Central memory CD8-positive, alpha-beta T cell (primary cell): ENCODE data around the gene LDB2.

Experiments used
- ATAC-seq: fragments of 150-1000 bp; cut with Tn5 transposase; replicated peaks from 2 replicates; pipeline ENCODE4 v1.10.0; 2022; ENCODE audit warnings: mild to moderate bottlenecking, moderate FRiP score, moderate number of reproducible peaks; ENCODE audit not compliant: poor library complexity, severe bottlenecking; ENCODE audit errors: extremely low read depth
- DNase-seq, 2 donors: peaks; one replicate each; pipeline ENCODE4 v3.0.0; 2021; ENCODE audit warnings: low spot score in 2 of 2
- H3K27ac Mint-ChIP-seq: one replicate; pipeline ENCODE4 v1.8.0; 2022; ENCODE audit warnings: low read depth, mild to moderate bottlenecking, moderate library complexity, mixed read lengths
- H3K27me3 Mint-ChIP-seq: one replicate; pipeline ENCODE4 v1.8.0; 2022; ENCODE audit warnings: mixed read lengths
- H3K36me3 Mint-ChIP-seq: one replicate; pipeline ENCODE4 v1.8.0; 2022; ENCODE audit warnings: mild to moderate bottlenecking, moderate library complexity, mixed read lengths; ENCODE audit not compliant: insufficient read depth
- H3K4me1 Mint-ChIP-seq: one replicate; pipeline ENCODE4 v1.8.0; 2022; ENCODE audit warnings: mixed read lengths
- H3K4me3 Mint-ChIP-seq: one replicate; pipeline ENCODE4 v1.8.0; 2022; ENCODE audit warnings: mild to moderate bottlenecking, moderate library complexity, mixed read lengths
- H3K9me3 Mint-ChIP-seq: one replicate; pipeline ENCODE4 v1.8.0; 2022; ENCODE audit warnings: mixed read lengths

LDB2 gene

GRCh38 chr4:16687845-16688244, 210.6 kb downstream of the LDB2 start:
- no peak overlapping the region for H3K4me3 Mint-ChIP-seq
- no peaks in the 10 kb centered on the region for H3K36me3 Mint-ChIP-seq
- no peak overlapping the region for H3K27ac Mint-ChIP-seq
- DNase-seq (no peak), ATAC-seq (no peak)
- H3K9me3 Mint-ChIP-seq: no peaks in the 10 kb centered on the region
- H3K27me3 Mint-ChIP-seq: peaks cover 6% of the 10 kb centered on the region
- no peaks in the 10 kb centered on the region for H3K4me1 Mint-ChIP-seq

GRCh38 chr4:16687011-16687410, 211.4 kb downstream of the LDB2 start:
- no peak for DNase-seq
- Mint-ChIP-seq H3K4me3 (no peak overlapping the region), H3K4me1 (no peaks in the 10 kb centered on the region), H3K36me3 (no peaks in the 10 kb centered on the region), H3K27me3 (peaks cover 11% of the 10 kb centered on the region), H3K9me3 (no peaks in the 10 kb centered on the region), H3K27ac (no peak overlapping the region)
- no peak for ATAC-seq

DNA sequence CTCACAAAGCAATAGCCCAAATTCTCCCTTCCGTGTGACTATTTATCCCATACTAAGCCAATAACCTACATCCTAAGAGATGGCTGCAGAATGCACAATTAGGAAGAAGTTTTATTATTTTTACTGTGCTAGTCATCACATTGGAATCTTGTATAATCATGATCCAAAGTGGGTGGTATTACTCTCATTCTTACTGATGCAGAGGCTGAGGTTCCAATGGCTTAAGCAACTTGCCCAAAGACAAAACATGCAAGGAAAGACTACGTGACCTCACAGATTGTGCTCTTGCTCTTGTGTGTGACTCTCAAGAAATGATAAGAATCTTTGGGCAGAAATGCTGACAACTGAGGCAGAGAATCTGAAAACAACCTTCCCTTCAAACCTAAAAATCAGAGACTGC, 212.2 kb downstream of the LDB2 start:
- no peaks in the 10 kb centered on the region for H3K9me3 Mint-ChIP-seq
- no peak for ATAC-seq
- H3K27ac Mint-ChIP-seq: no peak overlapping the region
- H3K36me3 Mint-ChIP-seq: no peaks in the 10 kb centered on the region
- H3K4me1 Mint-ChIP-seq: no peaks in the 10 kb centered on the region
- no peak overlapping the region for H3K4me3 Mint-ChIP-seq
- H3K27me3 Mint-ChIP-seq: peaks cover 11% of the 10 kb centered on the region
- no peak for DNase-seq

DNA sequence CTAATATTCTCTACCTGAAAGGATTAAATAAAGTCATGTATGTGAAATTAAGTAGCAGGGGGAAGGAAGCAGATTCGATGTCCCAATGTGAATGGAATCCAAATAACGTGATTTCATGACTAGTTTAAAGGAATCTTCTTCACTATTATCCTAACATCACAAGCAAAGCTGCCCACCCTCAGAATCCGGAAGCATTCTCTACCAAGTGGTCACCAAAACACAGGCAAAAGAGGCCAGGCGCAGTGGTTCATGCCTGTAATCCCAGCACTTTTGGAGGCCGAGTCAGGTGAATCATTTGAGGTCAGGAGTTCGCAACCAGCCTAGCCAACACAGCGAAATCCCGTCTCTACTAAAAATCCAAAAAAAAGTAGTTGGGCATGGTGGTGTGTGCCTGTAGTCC, 212.9 kb downstream of the LDB2 start:
- DNase-seq (no peak), ATAC-seq (no peak)
- Mint-ChIP-seq H3K36me3 (no peaks in the 10 kb centered on the region), H3K4me1 (no peaks in the 10 kb centered on the region), H3K27ac (no peak overlapping the region), H3K4me3 (no peak overlapping the region), H3K9me3 (no peaks in the 10 kb centered on the region), H3K27me3 (peaks cover 17% of the 10 kb centered on the region)

DNA sequence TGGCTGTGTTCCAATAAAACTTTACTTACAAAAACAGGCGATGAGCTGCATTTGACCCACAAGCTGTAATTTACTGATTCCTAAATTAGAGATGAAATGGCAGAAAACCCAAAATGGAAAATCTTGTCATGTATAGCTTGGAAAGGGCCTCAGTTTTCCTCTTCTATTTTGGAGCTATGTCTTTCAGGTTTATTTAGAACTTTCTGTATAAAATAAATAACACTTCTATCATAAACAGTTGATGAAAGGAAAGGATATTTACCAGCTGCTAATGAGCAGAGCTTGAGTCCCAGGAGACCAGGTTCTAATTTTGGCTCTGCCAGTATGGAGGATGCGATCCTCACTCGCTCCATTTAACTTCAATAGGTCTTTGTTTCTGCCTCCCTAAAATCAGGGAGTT, 213.5 kb downstream of the LDB2 start:
- DNase-seq (no peak), ATAC-seq (no peak)
- Mint-ChIP-seq H3K4me3 (no peak overlapping the region), H3K27me3 (peaks cover 21% of the 10 kb centered on the region), H3K36me3 (no peaks in the 10 kb centered on the region), H3K4me1 (no peaks in the 10 kb centered on the region), H3K9me3 (no peaks in the 10 kb centered on the region), H3K27ac (no peak overlapping the region)

- no peak overlapping the region for H3K4me3 Mint-ChIP-seq
- no peaks in the 10 kb centered on the region for H3K4me1 Mint-ChIP-seq
- peaks cover 21% of the 10 kb centered on the region for H3K27me3 Mint-ChIP-seq
- H3K27ac Mint-ChIP-seq: no peak overlapping the region
- DNase-seq: no peak
- no peaks in the 10 kb centered on the region for H3K36me3 Mint-ChIP-seq
- no peak for ATAC-seq
- no peaks in the 10 kb centered on the region for H3K9me3 Mint-ChIP-seq
These were observed 214.3 kb downstream of the LDB2 start for GRCh38 chr4:16684097-16684496.

- H3K27me3 Mint-ChIP-seq: peaks cover 21% of the 10 kb centered on the region
- ATAC-seq: no peak
- no peak overlapping the region for H3K4me3 Mint-ChIP-seq
- H3K27ac Mint-ChIP-seq: no peak overlapping the region
- H3K9me3 Mint-ChIP-seq: no peaks in the 10 kb centered on the region
- H3K36me3 Mint-ChIP-seq: no peaks in the 10 kb centered on the region
- no peak for DNase-seq
- no peaks in the 10 kb centered on the region for H3K4me1 Mint-ChIP-seq
These were observed 215.5 kb downstream of the LDB2 start for GRCh38 chr4:16682975-16683374.

DNA sequence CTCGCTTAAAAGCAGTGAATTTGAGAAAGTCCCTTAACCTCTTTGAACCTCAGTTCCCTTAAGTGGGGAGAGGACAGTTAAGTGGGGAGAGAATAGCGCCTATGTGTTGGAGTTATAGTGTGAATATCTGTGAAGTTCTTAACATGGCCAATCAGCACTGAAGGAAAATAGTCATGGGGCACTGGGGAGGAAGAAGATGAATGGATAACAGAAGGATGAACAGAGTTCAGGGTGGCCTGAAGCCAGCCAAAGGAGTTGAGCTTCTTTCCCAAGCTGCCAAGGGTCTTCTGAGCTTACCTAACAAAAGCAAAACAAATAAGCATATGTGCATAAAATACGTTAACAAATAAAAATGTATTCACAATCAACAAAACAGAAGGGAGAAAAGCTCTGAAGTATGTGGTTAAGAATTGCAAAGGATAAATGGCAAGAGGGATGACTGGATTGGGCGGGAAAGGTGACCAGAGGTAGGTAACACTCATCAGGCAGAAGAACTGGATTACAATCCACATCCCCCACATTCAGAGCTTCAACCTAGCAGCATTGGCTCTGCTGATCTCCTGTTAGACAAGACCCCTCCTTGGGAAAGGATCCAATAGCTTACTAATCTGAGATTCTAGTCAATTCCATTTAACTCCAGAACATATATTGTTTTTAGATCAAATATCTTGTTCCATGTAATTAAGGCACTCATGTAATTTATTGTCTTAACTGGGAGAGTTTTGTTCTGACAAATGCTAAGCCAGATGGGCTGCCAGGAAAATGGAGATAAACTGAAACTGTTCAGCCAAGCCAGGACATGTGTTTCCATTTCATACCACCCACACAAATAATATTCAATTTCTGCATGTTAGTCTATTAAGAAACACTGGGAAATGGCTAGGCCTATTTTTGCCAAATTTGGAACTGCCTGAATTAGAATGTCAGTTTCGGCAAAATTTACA, 221.2 kb downstream of the LDB2 start:
- Mint-ChIP-seq H3K9me3 (no peaks in the 10 kb centered on the region), H3K4me1 (no peaks in the 10 kb centered on the region), H3K4me3 (no peak overlapping the region), H3K27ac (no peak overlapping the region), H3K36me3 (no peaks in the 10 kb centered on the region), H3K27me3 (peaks cover 19% of the 10 kb centered on the region)
- DNase-seq (no peak), ATAC-seq (no peak)

GRCh38 chr4:16676230-16676770, 222.1 kb downstream of the LDB2 start:
- Mint-ChIP-seq H3K4me3 (no peak overlapping the region), H3K4me1 (no peaks in the 10 kb centered on the region), H3K9me3 (no peaks in the 10 kb centered on the region), H3K27ac (no peak overlapping the region), H3K36me3 (no peaks in the 10 kb centered on the region), H3K27me3 (peaks cover 19% of the 10 kb centered on the region)
- DNase-seq: no peak
- ATAC-seq: no peak

GRCh38 chr4:16674082-16674481, 224.4 kb downstream of the LDB2 start:
- Mint-ChIP-seq H3K27me3 (peaks cover 10% of the 10 kb centered on the region), H3K9me3 (no peaks in the 10 kb centered on the region), H3K36me3 (peaks cover 1% of the 10 kb centered on the region), H3K4me1 (no peaks in the 10 kb centered on the region), H3K4me3 (no peak overlapping the region), H3K27ac (no peak overlapping the region)
- DNase-seq (no peak), ATAC-seq (no peak)

GRCh38 chr4:16672421-16672820, 226.0 kb downstream of the LDB2 start:
- no peaks in the 10 kb centered on the region for H3K9me3 Mint-ChIP-seq
- no peak for ATAC-seq
- no peak overlapping the region for H3K27ac Mint-ChIP-seq
- H3K36me3 Mint-ChIP-seq: peaks cover 1% of the 10 kb centered on the region
- no peak for DNase-seq
- no peaks in the 10 kb centered on the region for H3K4me1 Mint-ChIP-seq
- no peak overlapping the region for H3K4me3 Mint-ChIP-seq
- H3K27me3 Mint-ChIP-seq: peaks cover 14% of the 10 kb centered on the region

- no peak for DNase-seq
- no peak overlapping the region for H3K27ac Mint-ChIP-seq
These were observed 226.7 kb downstream of the LDB2 start for GRCh38 chr4:16671741-16672140.

GRCh38 chr4:16670727-16671126, 227.7 kb downstream of the LDB2 start:
- Mint-ChIP-seq H3K36me3 (peaks cover 1% of the 10 kb centered on the region), H3K27ac (no peak overlapping the region), H3K9me3 (no peaks in the 10 kb centered on the region), H3K4me1 (no peaks in the 10 kb centered on the region), H3K27me3 (peaks cover 20% of the 10 kb centered on the region), H3K4me3 (no peak overlapping the region)
- DNase-seq (no peak), ATAC-seq (no peak)

More at GRCh38 chr4:16671741-16672140, 226.7 kb downstream of the LDB2 start:
- no peak for ATAC-seq
- H3K4me3 Mint-ChIP-seq: no peak overlapping the region
- H3K27me3 Mint-ChIP-seq: peaks cover 20% of the 10 kb centered on the region
- peaks cover 1% of the 10 kb centered on the region for H3K36me3 Mint-ChIP-seq
- no peaks in the 10 kb centered on the region for H3K9me3 Mint-ChIP-seq
- no peaks in the 10 kb centered on the region for H3K4me1 Mint-ChIP-seq
